B cell (primary cell): ENCODE measurements around the gene HACE1. TPM values are rescaled to one million over a fixed set of nuclear protein-coding genes. Genes with fewer than 3 reads are reported as not detected.

Experiments used
- ATAC-seq: fragments of 200-7000 bp; cut with Tn5 transposase; one replicate; pipeline ENCODE4 v1.10.0; 2021; ENCODE audit warnings: low read depth, mild to moderate bottlenecking, moderate number of reproducible peaks, moderate library complexity
- CTCF ChIA-PET: fragments of 350-600 bp; sonication (Branson Sonifier 250); formaldehyde crosslinking; loops from one replicate; lab custom pipeline; 2021; ENCODE audit warnings: antibody characterized with exemption, inconsistent platforms; lab: Charles Lee
- POLR2A ChIA-PET: fragments of 350-600 bp; sonication (Branson Sonifier 250); formaldehyde crosslinking; loops from one replicate; lab custom pipeline; 2021; ENCODE audit warnings: antibody characterized with exemption; lab: Charles Lee
- DNase-seq: peaks from one replicate; pipeline ENCODE4 v3.0.0; 2013
- H2AFZ ChIP-seq: 2 replicates; pipeline ENCODE4 v1.6.1; 2012; ENCODE audit warnings: mild to moderate bottlenecking, low read depth, low read length; ENCODE audit not compliant: insufficient read depth, poor library complexity, severe bottlenecking
- H3K27ac ChIP-seq, 2 donors: 1 replicate in 1 of 2; 2 replicates in 1 of 2; pipeline ENCODE4 v1.5.1; 2012 to 2013; ENCODE audit warnings: low read length in 2 of 2, mild to moderate bottlenecking in 2 of 2, moderate library complexity in 1 of 2
- H3K27me3 ChIP-seq, 4 experiments: fragments of 200-600 bp in 1 of 4; sonication (generic) in 1 of 4; replicated peaks in 1 of 4; 1 replicate in 2 of 4; 2 replicates in 2 of 4; pipeline versions ENCODE4 v1.6.1 to v1.7.0; 2013 to 2016; ENCODE audit warnings: low read length in 3 of 4, mild to moderate bottlenecking in 2 of 4, mixed read lengths in 1 of 4, moderate library complexity in 1 of 4; ENCODE audit not compliant: insufficient read depth in 4 of 4, control insufficient read depth in 3 of 4; ENCODE audit errors: control extremely low read depth in 1 of 4
- H3K36me3 ChIP-seq, 2 experiments: replicated peaks in 1 of 2; 1 replicate in 1 of 2; 2 replicates in 1 of 2; pipeline versions ENCODE4 v1.6.1 to v1.7.1; 2013; ENCODE audit warnings: low read length in 1 of 2; ENCODE audit not compliant: insufficient read depth in 2 of 2, control insufficient read depth in 1 of 2; ENCODE audit errors: control extremely low read depth in 1 of 2, extremely low read depth in 1 of 2
- H3K4me1 ChIP-seq, 2 donors: fragments of 200-600 bp in 1 of 2; sonication (generic) in 1 of 2; 1 replicate in 1 of 2; 2 replicates in 1 of 2; pipeline versions ENCODE4 v1.5.1 to v1.6.1; 2013 to 2017; ENCODE audit warnings: low read length in 2 of 2; ENCODE audit not compliant: control insufficient read depth in 2 of 2, insufficient read depth in 2 of 2
- H3K4me2 ChIP-seq: replicated peaks from 2 replicates; pipeline ENCODE3; 2012; ENCODE audit warnings: mild to moderate bottlenecking, low read depth, low read length; ENCODE audit not compliant: poor library complexity, severe bottlenecking
- H3K4me3 ChIP-seq, 5 experiments: fragments of 200-600 bp in 1 of 5; sonication (generic) in 1 of 5; 1 replicate in 3 of 5; 2 replicates in 2 of 5; pipeline versions ENCODE4 v1.5.1 to v1.7.0; 2011 to 2016; ENCODE audit warnings: low read length in 4 of 5, mild to moderate bottlenecking in 4 of 5, low read depth in 2 of 5, control low read depth in 1 of 5, moderate library complexity in 1 of 5; ENCODE audit not compliant: insufficient read depth in 1 of 5; ENCODE audit errors: control extremely low read depth in 1 of 5, extremely low read depth in 1 of 5
- H3K79me2 ChIP-seq: fragments of 200-600 bp; sonication (generic); one replicate; pipeline ENCODE4 v1.6.0; 2016; ENCODE audit warnings: low read length; ENCODE audit not compliant: control insufficient read depth, insufficient read depth
- H3K9ac ChIP-seq: fragments of 200-600 bp; sonication (generic); 2 replicates; pipeline ENCODE4 v1.6.1; 2017; ENCODE audit warnings: mild to moderate bottlenecking, low read length, moderate library complexity
- H3K9me3 ChIP-seq, 3 donors: one replicate each; pipeline versions ENCODE4 v1.6.1 to v1.7.1; 2013; ENCODE audit warnings: low read length in 2 of 3; ENCODE audit not compliant: control insufficient read depth in 2 of 3, insufficient read depth in 1 of 3; ENCODE audit errors: control extremely low read depth in 1 of 3
- H4K20me1 ChIP-seq: 2 replicates; pipeline ENCODE4 v1.6.0; 2012; ENCODE audit warnings: mild to moderate bottlenecking, low read length; ENCODE audit not compliant: insufficient read depth, control insufficient read depth, poor library complexity, severe bottlenecking
- H3K27ac Mint-ChIP-seq: one replicate; pipeline ENCODE4 v1.8.0; 2021; ENCODE audit warnings: mixed read lengths
- H3K27me3 Mint-ChIP-seq: one replicate; pipeline ENCODE4 v1.8.0; 2021; ENCODE audit warnings: mixed read lengths
- H3K4me1 Mint-ChIP-seq: one replicate; pipeline ENCODE4 v1.8.0; 2021; ENCODE audit warnings: mixed read lengths
- H3K4me3 Mint-ChIP-seq: one replicate; pipeline ENCODE4 v1.8.0; 2021; ENCODE audit warnings: mixed read lengths
- H3K9me3 Mint-ChIP-seq: one replicate; pipeline ENCODE4 v1.8.0; 2022; ENCODE audit warnings: mixed read lengths; ENCODE audit not compliant: insufficient read depth
- CTCF ChIP-seq: fragments of 200-600 bp; IDR thresholded peaks from one replicate; pipeline ENCODE4 v1.8.0; 2022; ENCODE audit warnings: antibody characterized with exemption, mild to moderate bottlenecking
- EZH2 ChIP-seq: IDR thresholded peaks from 2 replicates; pipeline ENCODE4 v1.6.1; 2012; ENCODE audit warnings: borderline replicate concordance, low read depth, mild to moderate bottlenecking, moderate library complexity, low read length; ENCODE audit not compliant: insufficient read depth, poor library complexity, severe bottlenecking
- WGBS: methylation state at CpG from one replicate; pipeline ENCODE4 v1.1.5; 2013; ENCODE audit warnings: missing lambda C conversion rate; ENCODE audit not compliant: insufficient coverage; 5-methylcytosine and 5-hydroxymethylcytosine counted together
- intact Hi-C: fragments of 100-400 bp; cut with micrococcal nuclease; formaldehyde crosslinking; loops from one replicate; pipeline ENCODE4 v1.10.0; 2022
- polyA plus RNA-seq: library from polyadenylated mRNA; depleted of rRNA; stranded (reverse); fragments of >200 nt; gene quantifications from 2 replicates; pipeline ENCODE4 v1.2.3, GENCODE V29; 2012
- total RNA-seq, 2 donors: library from RNA; stranded (reverse); fragments of 120-200 nt in 1 of 2; gene quantifications; 1 replicate in 1 of 2; 2 replicates in 1 of 2; pipeline versions ENCODE4 v1.2.3 to v1.2.4, GENCODE V29; 2013 to 2022

The HACE1 gene
- total and polyA plus RNA-seq, 2 donors (not counting 1 experiment from before 2014, with no cell fraction given): 7.5 to 19.2 TPM

- Mint-ChIP-seq H3K27ac (no peak overlapping the region), H3K27me3 (peaks cover 13% of the 10 kb centered on the region), H3K4me3 (no peak overlapping the region), H3K4me1 (no peaks in the 10 kb centered on the region), H3K9me3 (no peaks in the 10 kb centered on the region)
- ATAC-seq (no peak), DNase-seq (no peak)
- Histone ChIP-seq H3K4me1 (no peaks in the 10 kb centered on the region), H3K27ac (no peak overlapping the region), H3K9me3 (peaks cover 0 to 13% (median 0%) of the 10 kb centered on the region in 3 donors), H3K36me3 (no peaks in the 10 kb centered on the region), H4K20me1 (no peaks in the 10 kb centered on the region), H3K79me2 (no peaks in the 10 kb centered on the region), H3K9ac (no peak overlapping the region), H3K4me3 (no peak overlapping the region), H3K27me3 (peaks cover 0 to 2% (median 0%) of the 10 kb centered on the region in 4 experiments), H2AFZ (no peak overlapping the region), H3K4me2 (no peak overlapping the region)
- intact Hi-C loops: no loop called here
- no peak for TF ChIP-seq CTCF
- TF ChIP-seq EZH2: no peak
- WGBS: 71% methylated on average over 11 of the region's 12 CpGs
- POLR2A ChIA-PET: no interaction called here
- CTCF ChIA-PET: no interaction called here
These were observed 25.3 kb upstream of the HACE1 start for GRCh38 chr6:104884867-104885517.

- peaks cover 11% of the 10 kb centered on the region for H3K27me3 Mint-ChIP-seq
- no CpG with 5 or more reads among the region's 3 CpGs for WGBS
- no peaks in the 10 kb centered on the region for H3K79me2 ChIP-seq
- H3K27me3 ChIP-seq: no peaks in the 10 kb centered on the region
- H3K9me3 Mint-ChIP-seq: no peaks in the 10 kb centered on the region
- ChIA-PET POLR2A (no interaction called here), CTCF (no interaction called here)
- H3K36me3 ChIP-seq: no peaks in the 10 kb centered on the region
- no peaks in the 10 kb centered on the region for H3K4me1 Mint-ChIP-seq
- no peak overlapping the region for H2AFZ ChIP-seq
- no peak overlapping the region for H3K27ac Mint-ChIP-seq
- intact Hi-C loops: no loop called here
- H3K4me1 ChIP-seq: no peaks in the 10 kb centered on the region
- no peak for ATAC-seq
- H3K4me3 Mint-ChIP-seq: no peak overlapping the region
- no peak overlapping the region for H3K4me3 ChIP-seq
- H3K9me3 ChIP-seq: peaks cover 0 to 6% (median 0%) of the 10 kb centered on the region in 3 donors
- no peak for DNase-seq
- TF ChIP-seq EZH2 (no peak), CTCF (no peak)
- H3K4me2 ChIP-seq: no peak overlapping the region
- no peak overlapping the region for H3K27ac ChIP-seq
- no peaks in the 10 kb centered on the region for H4K20me1 ChIP-seq
- H3K9ac ChIP-seq: no peak overlapping the region
These were observed 22.4 kb upstream of the HACE1 start for GRCh38 chr6:104881964-104882668.
